Neural progenitor cell (in vitro differentiated cells): ENCODE results near the gene ST8SIA5.

Experiments
- EZH2 ChIP-seq: fragments of 200-600 bp; sonication (generic); IDR thresholded peaks from 2 replicates; pipeline ENCODE4 v1.6.1; 2017; ENCODE audit warnings: antibody characterized with exemption, mild to moderate bottlenecking, moderate library complexity
- EZH2phosphoT487 ChIP-seq: fragments of 200-600 bp; sonication (generic); IDR thresholded peaks from 2 replicates; pipeline ENCODE4 v1.6.1; 2017; ENCODE audit warnings: antibody characterized with exemption
- TF ChIP-seq, protein P1 (sequence below): fragments of 200-600 bp; sonication (generic); IDR thresholded peaks from 2 replicates; pipeline ENCODE4 v1.5.1; 2017; ENCODE audit warnings: antibody characterized with exemption, mild to moderate bottlenecking

DNA sequence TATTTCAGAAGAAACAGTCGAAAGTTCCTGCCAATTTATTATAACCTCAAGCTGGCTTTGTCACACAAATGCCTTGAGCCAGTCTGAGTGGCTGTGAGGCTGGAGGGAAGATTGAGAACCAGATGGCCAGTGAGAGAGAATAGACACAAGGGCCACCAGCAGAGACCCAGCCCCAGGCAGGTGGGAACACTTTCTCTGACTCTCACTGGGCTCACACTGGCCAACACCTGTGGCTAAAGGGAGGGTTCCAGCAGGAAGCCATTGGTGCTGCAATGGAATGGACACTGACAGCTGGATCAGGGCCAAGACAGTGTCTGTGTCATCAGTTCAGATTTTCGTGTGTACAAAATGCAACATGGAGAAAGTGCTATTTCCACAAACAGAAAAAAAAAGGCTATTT lies 129.7 kb downstream of the ST8SIA5 start:
- TF ChIP-seq, protein P1, sequence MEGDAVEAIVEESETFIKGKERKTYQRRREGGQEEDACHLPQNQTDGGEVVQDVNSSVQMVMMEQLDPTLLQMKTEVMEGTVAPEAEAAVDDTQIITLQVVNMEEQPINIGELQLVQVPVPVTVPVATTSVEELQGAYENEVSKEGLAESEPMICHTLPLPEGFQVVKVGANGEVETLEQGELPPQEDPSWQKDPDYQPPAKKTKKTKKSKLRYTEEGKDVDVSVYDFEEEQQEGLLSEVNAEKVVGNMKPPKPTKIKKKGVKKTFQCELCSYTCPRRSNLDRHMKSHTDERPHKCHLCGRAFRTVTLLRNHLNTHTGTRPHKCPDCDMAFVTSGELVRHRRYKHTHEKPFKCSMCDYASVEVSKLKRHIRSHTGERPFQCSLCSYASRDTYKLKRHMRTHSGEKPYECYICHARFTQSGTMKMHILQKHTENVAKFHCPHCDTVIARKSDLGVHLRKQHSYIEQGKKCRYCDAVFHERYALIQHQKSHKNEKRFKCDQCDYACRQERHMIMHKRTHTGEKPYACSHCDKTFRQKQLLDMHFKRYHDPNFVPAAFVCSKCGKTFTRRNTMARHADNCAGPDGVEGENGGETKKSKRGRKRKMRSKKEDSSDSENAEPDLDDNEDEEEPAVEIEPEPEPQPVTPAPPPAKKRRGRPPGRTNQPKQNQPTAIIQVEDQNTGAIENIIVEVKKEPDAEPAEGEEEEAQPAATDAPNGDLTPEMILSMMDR, result no peak
- TF ChIP-seq EZH2, result no peak
- TF ChIP-seq EZH2phosphoT487, result no peak
